ENCODE results near the gene LIPE.

The LIPE gene

DNA sequence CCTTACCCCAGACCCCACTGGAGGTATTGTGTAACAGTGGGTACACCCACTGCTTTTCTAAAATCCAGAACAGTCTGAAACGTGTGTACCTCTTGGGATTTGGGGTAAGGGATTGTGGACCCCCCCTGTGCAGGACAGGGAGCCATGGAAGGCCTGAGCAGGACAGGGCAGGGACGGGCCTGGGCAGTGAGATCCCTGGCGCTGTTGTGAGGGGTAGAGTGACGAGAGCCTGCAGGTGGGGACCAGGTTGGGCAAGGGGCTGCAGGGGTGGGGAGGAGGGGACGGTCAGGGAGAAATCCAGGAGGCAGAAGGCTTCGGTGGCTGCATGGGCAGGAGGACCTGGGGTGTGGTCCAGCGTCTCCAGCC lies 65.7 kb downstream of the LIPE start:
- H3K27ac ChIP-seq = no peak overlapping the region
- no peaks in the 10 kb centered on the region for H3K9me3 ChIP-seq (ENCODE audit: control insufficient read depth, low read length)
- H3K4me2 ChIP-seq (ENCODE audit: low read length) = no peak overlapping the region
- no peaks in the 10 kb centered on the region for H3K27me3 ChIP-seq (ENCODE audit: control insufficient read depth, insufficient read depth, low read length)
- TF ChIP-seq, protein P1, sequence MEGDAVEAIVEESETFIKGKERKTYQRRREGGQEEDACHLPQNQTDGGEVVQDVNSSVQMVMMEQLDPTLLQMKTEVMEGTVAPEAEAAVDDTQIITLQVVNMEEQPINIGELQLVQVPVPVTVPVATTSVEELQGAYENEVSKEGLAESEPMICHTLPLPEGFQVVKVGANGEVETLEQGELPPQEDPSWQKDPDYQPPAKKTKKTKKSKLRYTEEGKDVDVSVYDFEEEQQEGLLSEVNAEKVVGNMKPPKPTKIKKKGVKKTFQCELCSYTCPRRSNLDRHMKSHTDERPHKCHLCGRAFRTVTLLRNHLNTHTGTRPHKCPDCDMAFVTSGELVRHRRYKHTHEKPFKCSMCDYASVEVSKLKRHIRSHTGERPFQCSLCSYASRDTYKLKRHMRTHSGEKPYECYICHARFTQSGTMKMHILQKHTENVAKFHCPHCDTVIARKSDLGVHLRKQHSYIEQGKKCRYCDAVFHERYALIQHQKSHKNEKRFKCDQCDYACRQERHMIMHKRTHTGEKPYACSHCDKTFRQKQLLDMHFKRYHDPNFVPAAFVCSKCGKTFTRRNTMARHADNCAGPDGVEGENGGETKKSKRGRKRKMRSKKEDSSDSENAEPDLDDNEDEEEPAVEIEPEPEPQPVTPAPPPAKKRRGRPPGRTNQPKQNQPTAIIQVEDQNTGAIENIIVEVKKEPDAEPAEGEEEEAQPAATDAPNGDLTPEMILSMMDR (IDR thresholded peaks at IDR 0.05) = no peak
- H3K4me3 ChIP-seq (ENCODE audit: low read depth, low read length) = no peak overlapping the region
- H2AFZ ChIP-seq = no peak overlapping the region
- peaks cover 3% of the 10 kb centered on the region for H3K4me1 ChIP-seq
- no peaks in the 10 kb centered on the region for H3K79me2 ChIP-seq
- H3K9ac ChIP-seq = no peak overlapping the region
- H3K36me3 ChIP-seq (ENCODE audit: control insufficient read depth, insufficient read depth, low read length) = no peaks in the 10 kb centered on the region

DNA sequence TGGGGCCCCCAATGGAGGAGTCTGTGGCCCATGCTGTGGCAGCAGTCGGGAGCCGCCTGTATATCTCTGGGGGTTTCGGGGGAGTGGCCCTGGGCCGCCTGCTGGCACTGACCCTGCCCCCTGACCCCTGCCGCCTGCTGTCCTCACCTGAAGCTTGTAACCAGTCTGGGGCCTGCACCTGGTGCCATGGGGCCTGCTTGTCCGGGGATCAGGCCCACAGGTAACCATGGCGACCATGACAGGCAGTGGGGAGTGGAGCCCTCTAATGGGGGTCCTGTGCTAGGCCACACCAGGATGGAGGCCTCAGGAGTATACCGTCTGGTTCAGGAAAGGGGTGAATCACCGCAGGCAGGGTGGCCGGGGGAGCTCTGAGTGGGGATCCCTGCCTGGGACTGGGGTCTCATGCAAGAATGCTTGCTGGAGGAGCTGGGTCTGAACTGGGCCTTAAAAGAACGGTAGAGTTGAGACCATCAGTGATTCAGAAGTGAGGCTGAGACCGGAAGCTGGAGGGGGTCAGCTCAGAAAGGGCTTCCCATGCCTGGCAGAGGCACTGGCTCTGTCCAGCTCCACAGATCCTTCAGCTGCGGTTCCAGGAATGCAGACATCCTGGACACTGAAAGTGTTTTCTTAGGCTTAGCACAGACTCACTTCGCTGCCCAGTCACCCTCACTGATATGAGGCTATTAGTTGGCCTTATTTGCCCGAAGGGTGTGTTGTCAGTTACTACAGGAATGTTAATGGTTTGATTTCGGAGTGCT lies 66.2 kb downstream of the LIPE start:
- H3K27ac ChIP-seq = no peak overlapping the region
- no peak overlapping the region for H3K4me2 ChIP-seq (ENCODE audit: low read length)
- no peaks in the 10 kb centered on the region for H3K79me2 ChIP-seq
- no peaks in the 10 kb centered on the region for H3K36me3 ChIP-seq (ENCODE audit: control insufficient read depth, insufficient read depth, low read length)
- H3K4me3 ChIP-seq (ENCODE audit: low read depth, low read length) = no peak overlapping the region
- no peak overlapping the region for H3K9ac ChIP-seq
- no peak overlapping the region for H2AFZ ChIP-seq
- peaks cover 3% of the 10 kb centered on the region for H3K4me1 ChIP-seq
- no peaks in the 10 kb centered on the region for H3K27me3 ChIP-seq (ENCODE audit: control insufficient read depth, insufficient read depth, low read length)
- H3K9me3 ChIP-seq (ENCODE audit: control insufficient read depth, low read length) = no peaks in the 10 kb centered on the region
- TF ChIP-seq, protein P1 (IDR thresholded peaks at IDR 0.05) = no peak

DNA sequence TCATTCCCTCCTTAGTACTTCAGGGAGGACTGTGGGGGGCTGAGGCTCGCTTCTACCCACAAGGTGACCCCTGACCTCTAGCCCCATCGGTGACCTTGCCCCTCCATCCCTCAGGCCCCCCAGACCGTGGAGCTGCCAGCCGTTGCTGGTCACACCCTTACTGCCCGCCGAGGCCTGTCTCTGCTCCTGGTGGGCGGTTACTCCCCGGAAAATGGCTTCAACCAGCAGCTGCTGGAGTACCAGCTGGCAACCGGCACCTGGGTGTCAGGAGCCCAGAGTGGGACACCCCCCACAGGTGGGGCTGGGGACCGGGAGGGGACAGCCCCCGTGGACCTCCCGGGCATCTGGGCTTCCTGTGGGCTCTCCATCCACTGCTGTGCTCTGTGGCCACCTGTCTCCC lies 69.9 kb downstream of the LIPE start:
- Histone ChIP-seq H2AFZ (no peak overlapping the region), H3K9me3 (ENCODE audit: control insufficient read depth, low read length) (no peaks in the 10 kb centered on the region), H3K9ac (no peak overlapping the region), H3K36me3 (ENCODE audit: control insufficient read depth, insufficient read depth, low read length) (no peaks in the 10 kb centered on the region), H3K4me2 (ENCODE audit: low read length) (no peak overlapping the region), H3K4me3 (ENCODE audit: low read depth, low read length) (no peak overlapping the region), H3K27me3 (ENCODE audit: control insufficient read depth, insufficient read depth, low read length) (no peaks in the 10 kb centered on the region), H3K4me1 (no peaks in the 10 kb centered on the region), H3K79me2 (no peaks in the 10 kb centered on the region), H3K27ac (no peak overlapping the region)
- TF ChIP-seq, protein P1 (IDR thresholded peaks at IDR 0.05) = no peak

DNA sequence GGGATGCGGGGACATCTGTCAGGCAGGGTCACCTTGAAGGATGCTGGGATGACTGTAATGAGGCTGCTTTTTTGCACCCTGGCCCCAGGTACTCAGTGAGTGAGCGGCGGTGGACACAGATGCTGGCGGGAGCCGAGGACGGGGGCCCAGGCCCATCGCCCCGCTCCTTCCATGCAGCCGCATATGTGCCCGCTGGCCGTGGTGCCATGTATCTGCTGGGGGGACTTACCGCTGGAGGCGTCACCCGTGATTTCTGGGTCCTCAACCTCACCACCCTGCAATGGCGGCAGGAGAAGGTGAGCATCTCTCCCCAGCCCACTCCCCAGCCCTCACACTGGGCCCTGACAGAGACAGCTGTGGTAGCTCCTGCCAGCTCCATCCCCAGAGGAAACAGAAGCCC lies 70.5 kb downstream of the LIPE start:
- no peaks in the 10 kb centered on the region for H3K27me3 ChIP-seq (ENCODE audit: control insufficient read depth, insufficient read depth, low read length)
- no peak overlapping the region for H3K9ac ChIP-seq
- no peaks in the 10 kb centered on the region for H3K4me1 ChIP-seq
- no peak overlapping the region for H3K4me2 ChIP-seq (ENCODE audit: low read length)
- H3K79me2 ChIP-seq = no peaks in the 10 kb centered on the region
- no peaks in the 10 kb centered on the region for H3K9me3 ChIP-seq (ENCODE audit: control insufficient read depth, low read length)
- TF ChIP-seq, protein P1 (IDR thresholded peaks at IDR 0.05) = no peak
- no peak overlapping the region for H2AFZ ChIP-seq
- H3K36me3 ChIP-seq (ENCODE audit: control insufficient read depth, insufficient read depth, low read length) = no peaks in the 10 kb centered on the region
- no peak overlapping the region for H3K4me3 ChIP-seq (ENCODE audit: low read depth, low read length)
- H3K27ac ChIP-seq = no peak overlapping the region

DNA sequence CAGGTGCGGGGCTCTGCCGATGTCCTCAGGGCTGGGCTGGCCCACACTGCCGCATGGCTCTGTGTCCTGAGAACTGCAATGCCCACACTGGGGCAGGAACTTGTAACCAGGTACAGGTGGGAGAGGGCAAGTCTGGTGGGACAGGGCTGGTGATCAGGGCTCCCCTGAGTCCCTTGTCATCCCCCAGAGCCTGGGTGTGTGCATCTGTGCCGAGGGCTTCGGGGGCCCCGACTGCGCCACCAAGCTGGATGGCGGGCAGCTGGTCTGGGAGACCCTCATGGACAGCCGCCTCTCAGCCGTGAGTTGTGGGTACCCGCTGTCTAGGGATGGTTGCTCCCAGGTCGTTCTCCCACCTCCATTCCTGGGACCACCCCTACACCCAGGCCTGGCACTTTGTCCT lies 71.3 kb downstream of the LIPE start:
- H3K79me2 ChIP-seq = no peaks in the 10 kb centered on the region
- no peak overlapping the region for H3K4me2 ChIP-seq (ENCODE audit: low read length)
- no peaks in the 10 kb centered on the region for H3K9me3 ChIP-seq (ENCODE audit: control insufficient read depth, low read length)
- TF ChIP-seq, protein P1 (IDR thresholded peaks at IDR 0.05) = no peak
- H3K27me3 ChIP-seq (ENCODE audit: control insufficient read depth, insufficient read depth, low read length) = no peaks in the 10 kb centered on the region
- no peaks in the 10 kb centered on the region for H3K36me3 ChIP-seq (ENCODE audit: control insufficient read depth, insufficient read depth, low read length)
- no peak overlapping the region for H3K9ac ChIP-seq
- no peaks in the 10 kb centered on the region for H3K4me1 ChIP-seq
- H3K27ac ChIP-seq = no peak overlapping the region
- H2AFZ ChIP-seq = no peak overlapping the region
- no peak overlapping the region for H3K4me3 ChIP-seq (ENCODE audit: low read depth, low read length)
